ENCODE results near the gene SLIT3. TPM values are rescaled to one million over a fixed set of nuclear protein-coding genes. Genes with fewer than 3 reads are reported as not detected.

The SLIT3 gene
- total RNA-seq, 1 experiment from 2014 or later, result 0.92 TPM

DNA sequence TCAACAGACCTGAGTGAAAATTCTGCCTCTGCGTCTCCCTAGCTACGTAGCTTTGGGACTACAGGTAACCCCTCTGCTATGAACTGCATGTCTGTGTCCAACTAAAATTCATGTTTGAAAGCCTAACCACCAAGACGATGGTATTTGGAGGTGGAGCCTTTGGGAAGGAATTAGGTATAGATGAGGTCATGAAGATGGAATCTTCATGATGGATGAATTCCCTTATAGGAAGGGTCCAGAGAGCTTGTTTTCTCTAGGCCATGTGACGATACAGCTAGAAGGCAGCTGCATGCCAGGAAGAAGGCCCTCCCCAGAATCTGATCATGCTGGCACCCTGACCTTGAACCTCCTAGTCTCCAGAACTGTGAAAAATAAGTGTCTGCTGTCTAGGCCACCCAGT is 296.4 kb downstream of the SLIT3 start:
- Histone ChIP-seq H4K20me1 (ENCODE audit: control insufficient read depth, insufficient read depth, insufficient read length) (no peaks in the 10 kb centered on the region), H2AK5ac (ENCODE audit: insufficient read length, low read length) (no peak overlapping the region), H2BK5ac (ENCODE audit: insufficient read length, low read length) (no peak overlapping the region), H3K23me2 (ENCODE audit: insufficient read length, low read depth, low read length, poor library complexity, severe bottlenecking) (no peaks in the 10 kb centered on the region), H4K8ac (replicated peaks; ENCODE audit: insufficient read length, low read depth, low read length) (no peak overlapping the region), H3K9me3 (ENCODE audit: control insufficient read depth, low read depth, low read length) (no peaks in the 10 kb centered on the region), H2BK12ac (ENCODE audit: insufficient read length, low read depth, low read length) (no peak overlapping the region), H3K79me2 (ENCODE audit: insufficient read depth, low read length) (no peaks in the 10 kb centered on the region), H3K56ac (ENCODE audit: insufficient read length, low read depth, low read length) (no peak overlapping the region), H3K4me2 (ENCODE audit: insufficient read depth, insufficient read length, low read length) (no peak overlapping the region), H4K5ac (ENCODE audit: insufficient read length, low read depth, low read length) (no peak overlapping the region), H3K4ac (ENCODE audit: low read depth, low read length) (no peak overlapping the region), H3K9ac (ENCODE audit: extremely low read depth, insufficient read length, low read length) (no peak overlapping the region), H3K4me1 (ENCODE audit: insufficient read depth, low read length) (peaks cover 5% of the 10 kb centered on the region; the same call in 1 of the 2 replicates), H3K18ac (ENCODE audit: insufficient read length, low read depth, low read length) (no peak overlapping the region), H3K27ac (ENCODE audit: insufficient read length, low read depth, low read length) (no peak overlapping the region), H2BK20ac (ENCODE audit: low read depth, low read length, poor library complexity, severe bottlenecking) (no peak overlapping the region), H3K27me3 (ENCODE audit: insufficient read depth, low read length) (no peaks in the 10 kb centered on the region), H3K23ac (ENCODE audit: insufficient read length, low read depth, low read length) (no peak overlapping the region), H4K91ac (ENCODE audit: insufficient read length, low read depth, low read length) (no peak overlapping the region), H2BK120ac (ENCODE audit: low read depth, low read length, poor library complexity, severe bottlenecking) (no peak overlapping the region), H2AFZ (ENCODE audit: low read length) (no peak overlapping the region), H3K14ac (ENCODE audit: insufficient read depth, low read length) (no peak overlapping the region), H2BK15ac (ENCODE audit: low read depth, low read length) (no peak overlapping the region), H3T11ph (ENCODE audit: low read length) (no peak overlapping the region), H3K79me1 (ENCODE audit: insufficient read depth, low read depth, low read length, poor library complexity, severe bottlenecking) (no peaks in the 10 kb centered on the region)
- Mint-ChIP-seq H3K4me1 (peaks cover 42 to 43% of the 10 kb centered on the region in 2 experiments), H3K27me3 (ENCODE audit: low read depth) (peaks cover 5% of the 10 kb centered on the region), H3K27ac (no peak overlapping the region), H3K36me3 (ENCODE audit: insufficient read depth in 1 of 3, low read depth in 3 of 3) (no peaks in the 10 kb centered on the region), H3K9me3 (no peaks in the 10 kb centered on the region), H3K4me3 (no peak overlapping the region)
- WGBS (ENCODE audit: extremely low coverage, insufficient read length, low lambda C conversion rate), result no CpG with 5 or more reads among the region's 4 CpGs
- TF ChIP-seq, protein P1, sequence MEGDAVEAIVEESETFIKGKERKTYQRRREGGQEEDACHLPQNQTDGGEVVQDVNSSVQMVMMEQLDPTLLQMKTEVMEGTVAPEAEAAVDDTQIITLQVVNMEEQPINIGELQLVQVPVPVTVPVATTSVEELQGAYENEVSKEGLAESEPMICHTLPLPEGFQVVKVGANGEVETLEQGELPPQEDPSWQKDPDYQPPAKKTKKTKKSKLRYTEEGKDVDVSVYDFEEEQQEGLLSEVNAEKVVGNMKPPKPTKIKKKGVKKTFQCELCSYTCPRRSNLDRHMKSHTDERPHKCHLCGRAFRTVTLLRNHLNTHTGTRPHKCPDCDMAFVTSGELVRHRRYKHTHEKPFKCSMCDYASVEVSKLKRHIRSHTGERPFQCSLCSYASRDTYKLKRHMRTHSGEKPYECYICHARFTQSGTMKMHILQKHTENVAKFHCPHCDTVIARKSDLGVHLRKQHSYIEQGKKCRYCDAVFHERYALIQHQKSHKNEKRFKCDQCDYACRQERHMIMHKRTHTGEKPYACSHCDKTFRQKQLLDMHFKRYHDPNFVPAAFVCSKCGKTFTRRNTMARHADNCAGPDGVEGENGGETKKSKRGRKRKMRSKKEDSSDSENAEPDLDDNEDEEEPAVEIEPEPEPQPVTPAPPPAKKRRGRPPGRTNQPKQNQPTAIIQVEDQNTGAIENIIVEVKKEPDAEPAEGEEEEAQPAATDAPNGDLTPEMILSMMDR (conservative IDR thresholded peaks at IDR 0.05), result no peak
- DNase-seq, result no peak
